ENCODE data around the gene CRK. TPM values are rescaled to one million over a fixed set of nuclear protein-coding genes. Genes with fewer than 3 reads are reported as not detected.
"Not testable (repeated sequence)": the region's sequence is repeated elsewhere in the genome, so short reads cannot be mapped to it uniquely, and the experiment has no call there.

The CRK gene
- total and polyA plus RNA-seq, 11 donors, result 17.0 to 49.0 (median 42.2) TPM

- Histone ChIP-seq H3K27me3 (no peaks in the 10 kb centered on the region), H3K27ac (peak overlapping the region in 3 of 12 donors; percentile 3 to 68 (median 57)), H3K4me3 (peak overlapping the region in 1 of 12 donors; percentile 13), H3K36me3 (peaks cover 0 to 7% (median 2%) of the 10 kb centered on the region in 9 donors), H3K4me1 (peaks cover 9 to 98% (median 93%) of the 10 kb centered on the region in 12 donors), H3K9me3 (no peaks in the 10 kb centered on the region)
- ATAC-seq (peak in 2 of 4 donors; percentile 5 to 18), DNase-seq (no peak)
- 62 to 70% (median 65%) methylated on average over 11 of the region's 11 CpGs for WGBS, 4 donors
- no peak for TF ChIP-seq POLR2A (IDR thresholded peaks at IDR 0.05)
- TF ChIP-seq, protein P1, sequence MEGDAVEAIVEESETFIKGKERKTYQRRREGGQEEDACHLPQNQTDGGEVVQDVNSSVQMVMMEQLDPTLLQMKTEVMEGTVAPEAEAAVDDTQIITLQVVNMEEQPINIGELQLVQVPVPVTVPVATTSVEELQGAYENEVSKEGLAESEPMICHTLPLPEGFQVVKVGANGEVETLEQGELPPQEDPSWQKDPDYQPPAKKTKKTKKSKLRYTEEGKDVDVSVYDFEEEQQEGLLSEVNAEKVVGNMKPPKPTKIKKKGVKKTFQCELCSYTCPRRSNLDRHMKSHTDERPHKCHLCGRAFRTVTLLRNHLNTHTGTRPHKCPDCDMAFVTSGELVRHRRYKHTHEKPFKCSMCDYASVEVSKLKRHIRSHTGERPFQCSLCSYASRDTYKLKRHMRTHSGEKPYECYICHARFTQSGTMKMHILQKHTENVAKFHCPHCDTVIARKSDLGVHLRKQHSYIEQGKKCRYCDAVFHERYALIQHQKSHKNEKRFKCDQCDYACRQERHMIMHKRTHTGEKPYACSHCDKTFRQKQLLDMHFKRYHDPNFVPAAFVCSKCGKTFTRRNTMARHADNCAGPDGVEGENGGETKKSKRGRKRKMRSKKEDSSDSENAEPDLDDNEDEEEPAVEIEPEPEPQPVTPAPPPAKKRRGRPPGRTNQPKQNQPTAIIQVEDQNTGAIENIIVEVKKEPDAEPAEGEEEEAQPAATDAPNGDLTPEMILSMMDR (IDR thresholded peaks at IDR 0.05), result no peak
- intact Hi-C loops (cut with DNase I), result no loop called here
Measured at GRCh38 chr17:1379208-1379929, 76.7 kb downstream of the CRK start.

DNA sequence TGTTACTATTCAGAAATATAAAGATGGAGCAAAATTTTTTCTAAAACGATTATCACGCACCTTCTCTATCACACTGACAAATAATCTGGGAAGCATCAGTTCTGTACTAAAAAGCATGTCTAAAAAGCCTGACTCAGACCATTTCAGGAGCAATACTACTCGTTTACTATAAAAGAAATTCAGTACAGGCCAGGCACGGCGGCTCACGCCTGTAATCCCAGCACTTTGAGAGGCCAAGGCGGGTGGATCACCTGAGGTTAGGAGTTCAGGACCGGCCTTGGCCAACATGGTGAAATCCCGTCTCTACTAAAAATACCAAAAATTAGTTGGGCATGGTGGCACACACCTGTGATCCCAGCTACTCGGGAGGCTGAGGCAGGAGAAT lies 77.6 kb downstream of the CRK start:
- H3K9me3 ChIP-seq; H3K27me3 ChIP-seq; H3K4me3 ChIP-seq; DNase-seq; ATAC-seq; intact Hi-C loops (cut with DNase I): not testable (repeated sequence)
- H3K27ac ChIP-seq, result peak overlapping the region in 1 of 12 donors; percentile 68
- H3K36me3 ChIP-seq, result peaks cover 0 to 12% (median 0%) of the 10 kb centered on the region in 9 donors
- H3K4me1 ChIP-seq, result peaks cover 9 to 98% (median 94%) of the 10 kb centered on the region in 12 donors
- WGBS, 4 donors, result 72 to 79% (median 76%) methylated on average over 10 of the region's 10 CpGs

- no peak for DNase-seq
- H3K4me3 ChIP-seq, result no peak overlapping the region
- H3K27me3 ChIP-seq, result no peaks in the 10 kb centered on the region
- ATAC-seq, result no peak
- peak overlapping the region in 1 of 12 donors; percentile 68 for H3K27ac ChIP-seq
- H3K9me3 ChIP-seq, result no peaks in the 10 kb centered on the region
- intact Hi-C loops (cut with DNase I), result no loop called here
- H3K4me1 ChIP-seq, result peaks cover 9 to 98% (median 88%) of the 10 kb centered on the region in 12 donors
- 63 to 69% (median 66%) methylated on average over 3 of the region's 3 CpGs for WGBS, 4 donors
- no peak for TF ChIP-seq POLR2A (IDR thresholded peaks at IDR 0.05)
- TF ChIP-seq, protein P1 (IDR thresholded peaks at IDR 0.05), result no peak
- peaks cover 0 to 22% (median 9%) of the 10 kb centered on the region in 9 donors for H3K36me3 ChIP-seq
Measured at GRCh38 chr17:1377334-1377733, 78.7 kb downstream of the CRK start.

DNA sequence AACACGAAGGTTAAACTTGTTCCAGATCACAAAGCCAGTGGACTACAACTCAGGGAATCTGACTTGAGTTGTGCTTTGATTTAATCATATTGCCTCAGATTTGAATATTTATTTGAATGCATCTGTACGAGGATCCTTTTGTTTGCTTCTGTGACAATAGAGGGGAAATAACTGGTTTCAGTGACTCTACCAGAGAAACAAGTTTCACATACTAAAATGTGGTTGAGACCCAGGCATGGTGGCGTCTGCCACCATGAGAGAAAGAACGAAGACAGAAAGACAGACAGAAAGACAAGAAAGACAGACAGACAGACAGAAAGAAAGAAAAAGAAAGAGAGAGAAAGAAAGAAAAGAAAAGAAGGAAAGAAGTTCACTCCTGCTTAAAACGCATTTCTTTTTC lies 80.0 kb downstream of the CRK start:
- H3K27me3 ChIP-seq, result no peaks in the 10 kb centered on the region
- peak overlapping the region in 1 of 12 donors; percentile 59 for H3K27ac ChIP-seq
- ATAC-seq, result no peak
- 40 to 47% (median 44%) methylated on average over 5 of the region's 5 CpGs for WGBS, 4 donors
- TF ChIP-seq, protein P1 (IDR thresholded peaks at IDR 0.05), result no peak
- TF ChIP-seq POLR2A (IDR thresholded peaks at IDR 0.05), result no peak
- peaks cover 7 to 97% (median 88%) of the 10 kb centered on the region in 12 donors for H3K4me1 ChIP-seq
- no peak for DNase-seq
- peaks cover 0 to 27% (median 10%) of the 10 kb centered on the region in 9 donors for H3K36me3 ChIP-seq
- H3K9me3 ChIP-seq, result no peaks in the 10 kb centered on the region
- no peak overlapping the region for H3K4me3 ChIP-seq
- intact Hi-C loops (cut with DNase I), result no loop called here
